Liver (tissue), 9 donors: ENCODE results near the gene RAB35. TPM values are rescaled to one million over a fixed set of nuclear protein-coding genes. Genes with fewer than 3 reads are reported as not detected.

ENCODE experiments used
- DNase-seq: peaks from one replicate; pipeline ENCODE4 v3.0.0-alpha.2; 2017; ENCODE audit warnings: low spot score
- H3K27ac ChIP-seq, 2 donors: one replicate each; pipeline ENCODE4 v1.7.0; 2013; ENCODE audit warnings: inconsistent platforms in 2 of 2, low read length in 2 of 2, control low read depth in 1 of 2, low read depth in 1 of 2, mild to moderate bottlenecking in 1 of 2
- H3K27me3 ChIP-seq, 4 donors: one replicate each; pipeline versions ENCODE4 v1.6.1 to v1.7.0; 2013; ENCODE audit warnings: low read length in 3 of 4, inconsistent platforms in 1 of 4, mild to moderate bottlenecking in 1 of 4, moderate library complexity in 1 of 4; ENCODE audit not compliant: control insufficient read depth in 4 of 4, insufficient read depth in 4 of 4
- H3K36me3 ChIP-seq, 4 donors: one replicate each; pipeline versions ENCODE4 v1.6.1 to v1.7.0; 2013; ENCODE audit warnings: low read length in 3 of 4, mild to moderate bottlenecking in 3 of 4, low read depth in 1 of 4, moderate library complexity in 1 of 4; ENCODE audit not compliant: control insufficient read depth in 4 of 4, insufficient read depth in 3 of 4
- H3K4me1 ChIP-seq, 4 donors: one replicate each; pipeline versions ENCODE4 v1.6.1 to v1.7.0; 2013; ENCODE audit warnings: low read length in 3 of 4, mild to moderate bottlenecking in 3 of 4, moderate library complexity in 1 of 4; ENCODE audit not compliant: control insufficient read depth in 4 of 4, insufficient read depth in 4 of 4
- H3K4me3 ChIP-seq, 3 donors: one replicate each; pipeline versions ENCODE4 v1.6.1 to v1.7.0; 2013; ENCODE audit warnings: low read length in 3 of 3, control low read depth in 1 of 3, low read depth in 1 of 3, mild to moderate bottlenecking in 1 of 3
- H3K9ac ChIP-seq, 2 donors: one replicate each; pipeline ENCODE4 v1.7.0; 2013; ENCODE audit warnings: low read length in 2 of 2, mild to moderate bottlenecking in 2 of 2, moderate library complexity in 2 of 2, control low read depth in 1 of 2, low read depth in 1 of 2
- H3K9me3 ChIP-seq, 4 donors: one replicate each; pipeline versions ENCODE4 v1.6.1 to v1.7.0; 2013; ENCODE audit warnings: low read length in 3 of 4; ENCODE audit not compliant: control insufficient read depth in 4 of 4
- ATF3 ChIP-seq: IDR thresholded peaks from 2 replicates; pipeline ENCODE4 v1.6.1; 2016; ENCODE audit warnings: antibody characterized with exemption
- CTCF ChIP-seq: fragments of 150-350 bp; IDR thresholded peaks from 2 replicates; pipeline ENCODE4 v1.5.1; 2017; ENCODE audit warnings: improper control_type of control experiment, low read depth, low read length; ENCODE audit not compliant: missing input control
- EGR1 ChIP-seq, 2 donors: IDR thresholded peaks; 2 replicates each; pipeline ENCODE4 v1.6.1; 2016 to 2018; ENCODE audit warnings: antibody characterized with exemption in 2 of 2, low read depth in 2 of 2
- FOXA1 ChIP-seq: IDR thresholded peaks from 2 replicates; pipeline ENCODE4 v1.6.1; 2016; ENCODE audit warnings: antibody characterized with exemption
- FOXA2 ChIP-seq: IDR thresholded peaks from 2 replicates; pipeline ENCODE4 v1.6.1; 2016; ENCODE audit warnings: antibody characterized with exemption
- GABPA ChIP-seq, 2 donors: IDR thresholded peaks in 1 of 2; conservative IDR thresholded peaks in 1 of 2; 2 replicates each; pipeline ENCODE4 v1.6.1; 2016; ENCODE audit warnings: antibody characterized with exemption in 2 of 2, mild to moderate bottlenecking in 1 of 2, moderate library complexity in 1 of 2
- HNF4A ChIP-seq, 2 donors: conservative IDR thresholded peaks; 2 replicates each; pipeline ENCODE4 v1.6.1; 2016; ENCODE audit warnings: antibody characterized with exemption in 2 of 2, mild to moderate bottlenecking in 2 of 2
- HNF4G ChIP-seq: IDR thresholded peaks from 2 replicates; pipeline ENCODE4 v1.6.1; 2016; ENCODE audit warnings: antibody characterized with exemption
- JUND ChIP-seq, 2 donors: IDR thresholded peaks; 2 replicates each; pipeline ENCODE4 v1.6.1; 2016; ENCODE audit warnings: antibody characterized with exemption in 2 of 2
- MAX ChIP-seq: IDR thresholded peaks from 2 replicates; pipeline ENCODE4 v1.6.1; 2016; ENCODE audit warnings: antibody characterized with exemption
- NR2F2 ChIP-seq: IDR thresholded peaks from 2 replicates; pipeline ENCODE4 v1.6.1; 2016; ENCODE audit warnings: antibody characterized with exemption
- RAD21 ChIP-seq, 2 donors: IDR thresholded peaks; 2 replicates each; pipeline ENCODE4 v1.6.1; 2016; ENCODE audit warnings: antibody characterized with exemption in 2 of 2, mild to moderate bottlenecking in 2 of 2
- REST ChIP-seq: IDR thresholded peaks from 2 replicates; pipeline ENCODE4 v1.6.1; 2016; ENCODE audit warnings: antibody characterized with exemption, mild to moderate bottlenecking
- RXRA ChIP-seq, 2 donors: IDR thresholded peaks; 2 replicates each; pipeline ENCODE4 v1.6.1; 2017 to 2018; ENCODE audit warnings: antibody characterized with exemption in 2 of 2, mild to moderate bottlenecking in 1 of 2
- SP1 ChIP-seq: IDR thresholded peaks from 2 replicates; pipeline ENCODE4 v1.6.1; 2018; ENCODE audit warnings: antibody characterized with exemption, mild to moderate bottlenecking
- TAF1 ChIP-seq: conservative IDR thresholded peaks from 2 replicates; pipeline ENCODE4 v1.6.1; 2016; ENCODE audit warnings: antibody characterized with exemption, mild to moderate bottlenecking
- YY1 ChIP-seq: IDR thresholded peaks from 2 replicates; pipeline ENCODE4 v1.6.1; 2016; ENCODE audit warnings: antibody characterized with exemption, mild to moderate bottlenecking
- ZBTB33 ChIP-seq: IDR thresholded peaks from 2 replicates; pipeline ENCODE4 v1.6.1; 2016; ENCODE audit warnings: antibody characterized with exemption
- WGBS: extraction: QIAGEN DNeasy Blood & Tissue Kit; methylation state at CpG from one replicate; pipeline ENCODE4 v1.1.7; 2013; 5-methylcytosine and 5-hydroxymethylcytosine counted together
- polyA plus RNA-seq, 2 donors: library from polyadenylated mRNA; stranded (reverse) in 1 of 2; unstranded in 1 of 2; fragments of 200-250 nt in 1 of 2; fragments of >200 nt in 1 of 2; fragmentation: Nextera tagmentation in 1 of 2; extraction: Ambion mirVana in 1 of 2; gene quantifications; one replicate each; pipeline versions ENCODE4 v1.2.1 to v1.2.3, GENCODE V29; 2013 to 2015
- total RNA-seq, 2 donors: library from RNA; depleted of rRNA; stranded (reverse); fragments of >200 nt; gene quantifications; one replicate each; pipeline ENCODE4 v1.2.3, GENCODE V29; 2014
- donor health status: healthy.
- donor health status: healthy.
- donor health status: healthy.
- donor health status: healthy.
- donor health status: healthy.

RAB35 gene
- total and polyA plus RNA-seq, 4 donors, result 7.4 to 14.4 (median 10.2) TPM

- 76% methylated on average over 21 of the region's 21 CpGs for WGBS
Observed at GRCh38 chr12:120100630-120101029, 15.9 kb downstream of the RAB35 start.

GRCh38 chr12:120099738-120100137, 16.8 kb downstream of the RAB35 start:
- no peak for DNase-seq
- Histone ChIP-seq H3K36me3 (peaks cover 12 to 43% (median 15%) of the 10 kb centered on the region in 4 donors), H3K27me3 (no peaks in the 10 kb centered on the region), H3K4me1 (peaks cover 0 to 9% (median 3%) of the 10 kb centered on the region in 4 donors), H3K9ac (no peak overlapping the region), H3K27ac (no peak overlapping the region), H3K9me3 (no peaks in the 10 kb centered on the region), H3K4me3 (no peak overlapping the region)
- WGBS, result 97% methylated on average over 11 of the region's 11 CpGs
- no peak for TF ChIP-seq REST
- no peak for TF ChIP-seq ZBTB33
- no peak for TF ChIP-seq RXRA (IDR thresholded peaks at IDR 0.05)
- TF ChIP-seq TAF1, result no peak
- no peak for TF ChIP-seq SP1
- TF ChIP-seq EGR1 (IDR thresholded peaks at IDR 0.05; ENCODE audit: low read depth in 2 of 2), result no peak
- no peak for TF ChIP-seq ATF3
- TF ChIP-seq GABPA (IDR thresholded peaks at IDR 0.05 in 1 of 2, conservative IDR thresholded peaks at IDR 0.05 in 1 of 2), result no peak
- TF ChIP-seq CTCF, result no peak
- no peak for TF ChIP-seq HNF4G
- TF ChIP-seq NR2F2, result no peak
- no peak for TF ChIP-seq FOXA2
- no peak for TF ChIP-seq HNF4A (conservative IDR thresholded peaks at IDR 0.05)
- no peak for TF ChIP-seq RAD21 (IDR thresholded peaks at IDR 0.05)
- TF ChIP-seq JUND (IDR thresholded peaks at IDR 0.05), result no peak
- TF ChIP-seq MAX, result no peak
- no peak for TF ChIP-seq FOXA1
- TF ChIP-seq YY1, result no peak

More at GRCh38 chr12:120100630-120101029, 15.9 kb downstream of the RAB35 start:
- Histone ChIP-seq H3K9me3 (no peaks in the 10 kb centered on the region), H3K4me3 (no peak overlapping the region), H3K27ac (no peak overlapping the region), H3K4me1 (peaks cover 0 to 9% (median 3%) of the 10 kb centered on the region in 4 donors), H3K9ac (no peak overlapping the region), H3K27me3 (no peaks in the 10 kb centered on the region), H3K36me3 (peaks cover 12 to 44% (median 17%) of the 10 kb centered on the region in 4 donors)
- peak; percentile 28 for TF ChIP-seq NR2F2
- TF ChIP-seq YY1, result no peak
- no peak for TF ChIP-seq SP1
- DNase-seq, result no peak
